LNCaP clone FGC (cell line): ENCODE results near the gene TDO2.
A peak's percentile ranks its signal among the peaks of the same experiment; 100 is the strongest.

Source experiments
- DNase-seq: peaks from one replicate; pipeline ENCODE4 v3.0.0-alpha.2; 2011; ENCODE audit warnings: low read depth
- H3K4me3 ChIP-seq: 2 replicates; pipeline ENCODE4 v1.5.1; 2011; ENCODE audit warnings: mild to moderate bottlenecking, low read depth, low read length, control low read depth
- TF ChIP-seq, protein P1 (sequence below): IDR thresholded peaks from 2 replicates; pipeline ENCODE4 v1.5.1; 2012; ENCODE audit warnings: mild to moderate bottlenecking; ENCODE audit not compliant: control insufficient read depth, insufficient read depth; ENCODE audit errors: extremely low read depth

TDO2 gene

DNA sequence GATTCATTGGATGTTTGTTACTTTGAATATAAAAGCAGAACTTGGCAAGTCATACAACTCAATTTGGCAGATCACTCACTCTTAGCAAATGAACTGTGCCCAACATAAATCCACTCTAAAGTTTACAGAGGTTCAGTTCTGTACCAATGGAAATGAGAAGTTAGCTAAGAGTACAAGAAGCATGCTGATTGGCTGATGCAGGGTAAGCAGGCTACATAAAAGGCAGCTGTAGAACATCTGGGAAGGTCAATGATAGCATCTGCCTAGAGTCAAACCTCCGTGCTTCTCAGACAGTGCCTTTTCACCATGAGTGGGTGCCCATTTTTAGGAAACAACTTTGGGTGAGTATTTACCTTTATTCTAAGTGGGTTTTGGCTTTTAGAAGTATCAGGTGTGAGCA lies at the start of gene TDO2:
TDO2 (plus strand) TSS at position 244 of the 400 bp plus-strand sequence; CDS start at position 307, 63 bp downstream.
- H3K4me3 ChIP-seq: no peak within 1 kb of the TSS
- no peak for DNase-seq
- TF ChIP-seq, protein P1, sequence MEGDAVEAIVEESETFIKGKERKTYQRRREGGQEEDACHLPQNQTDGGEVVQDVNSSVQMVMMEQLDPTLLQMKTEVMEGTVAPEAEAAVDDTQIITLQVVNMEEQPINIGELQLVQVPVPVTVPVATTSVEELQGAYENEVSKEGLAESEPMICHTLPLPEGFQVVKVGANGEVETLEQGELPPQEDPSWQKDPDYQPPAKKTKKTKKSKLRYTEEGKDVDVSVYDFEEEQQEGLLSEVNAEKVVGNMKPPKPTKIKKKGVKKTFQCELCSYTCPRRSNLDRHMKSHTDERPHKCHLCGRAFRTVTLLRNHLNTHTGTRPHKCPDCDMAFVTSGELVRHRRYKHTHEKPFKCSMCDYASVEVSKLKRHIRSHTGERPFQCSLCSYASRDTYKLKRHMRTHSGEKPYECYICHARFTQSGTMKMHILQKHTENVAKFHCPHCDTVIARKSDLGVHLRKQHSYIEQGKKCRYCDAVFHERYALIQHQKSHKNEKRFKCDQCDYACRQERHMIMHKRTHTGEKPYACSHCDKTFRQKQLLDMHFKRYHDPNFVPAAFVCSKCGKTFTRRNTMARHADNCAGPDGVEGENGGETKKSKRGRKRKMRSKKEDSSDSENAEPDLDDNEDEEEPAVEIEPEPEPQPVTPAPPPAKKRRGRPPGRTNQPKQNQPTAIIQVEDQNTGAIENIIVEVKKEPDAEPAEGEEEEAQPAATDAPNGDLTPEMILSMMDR: no peak

DNA sequence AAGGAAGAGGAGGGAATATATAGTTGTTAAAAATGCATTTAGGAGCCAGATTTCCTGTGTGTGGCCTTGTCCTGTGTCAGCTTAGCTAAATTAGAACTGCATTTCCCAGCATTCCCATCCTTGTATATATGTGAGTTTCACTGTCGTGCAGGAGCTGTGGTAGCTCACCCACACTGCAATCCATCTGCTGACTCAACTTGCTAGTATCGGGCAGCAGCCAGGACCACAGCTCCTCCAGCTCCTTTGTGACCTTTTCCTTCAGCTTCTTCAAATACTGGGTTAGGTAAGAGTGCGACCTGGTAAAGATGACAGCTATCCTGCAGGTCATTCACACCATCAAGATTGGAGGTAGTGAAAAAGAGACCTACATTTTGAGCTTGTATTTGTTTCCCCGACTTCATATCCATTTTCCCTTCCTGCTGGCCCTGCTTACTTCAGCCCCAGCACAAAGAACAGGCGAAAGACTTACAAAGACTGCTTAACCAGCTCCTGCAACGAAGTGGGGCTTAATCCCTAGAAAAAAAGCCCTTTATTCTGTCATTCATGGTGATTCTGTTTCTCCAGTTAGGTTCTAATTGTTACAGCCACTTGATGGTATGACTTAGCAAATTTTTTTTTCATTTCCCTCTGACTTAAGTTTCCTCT lies 48.8 kb upstream of the TDO2 start:
- no peak for DNase-seq
- no peak overlapping the region for H3K4me3 ChIP-seq
- TF ChIP-seq, protein P1: no peak

DNA sequence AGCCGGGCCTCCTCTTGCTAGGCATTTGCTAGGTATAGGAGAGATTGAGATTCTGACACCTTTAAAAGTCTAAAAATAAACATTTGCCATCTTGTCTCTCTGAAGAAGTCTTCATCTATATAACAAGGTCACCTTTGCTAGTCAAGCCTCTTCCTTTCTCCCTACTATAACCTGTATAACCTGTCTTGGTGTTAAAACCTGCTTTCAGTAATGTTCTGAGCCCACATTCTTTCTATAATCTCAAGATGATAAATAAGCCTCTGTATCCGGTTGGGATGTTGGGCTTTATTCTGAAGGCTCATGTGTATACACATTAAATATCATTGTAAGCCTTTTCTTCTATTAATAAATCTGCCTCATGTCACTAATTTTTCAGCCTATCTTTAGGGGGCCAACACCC lies 47.6 kb upstream of the TDO2 start:
- TF ChIP-seq, protein P1: no peak
- DNase-seq: peak; percentile 11

DNA sequence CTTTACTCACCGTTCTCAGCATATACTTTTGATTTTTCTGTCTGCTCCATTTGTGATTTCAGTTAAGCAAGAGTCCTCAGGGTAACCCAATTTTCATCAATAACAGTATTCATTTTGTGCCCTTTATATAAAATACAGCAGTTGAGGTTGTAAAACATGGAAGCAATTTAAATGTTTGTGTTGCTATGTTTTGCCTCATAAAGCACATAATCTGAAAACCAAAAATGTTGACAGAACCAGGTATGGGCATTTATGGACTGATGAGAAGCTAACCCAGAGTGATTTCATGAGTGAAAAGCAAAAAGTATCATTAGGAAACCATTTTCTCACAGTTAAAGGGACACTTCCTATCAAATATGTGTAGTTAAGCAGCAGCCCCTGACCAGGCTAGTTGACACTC lies 37.3 kb upstream of the TDO2 start, which contains the start of gene ASIC5:
ASIC5 (minus strand) TSS at position 101 of the 400 bp plus-strand sequence; CDS start at position 50, 51 bp downstream.
- H3K4me3 ChIP-seq: no peak within 1 kb of the TSS
- TF ChIP-seq, protein P1: no peak
- no peak for DNase-seq

More for the DNA sequence above, 47.6 kb upstream of the TDO2 start:
- no peak overlapping the region for H3K4me3 ChIP-seq

DNA sequence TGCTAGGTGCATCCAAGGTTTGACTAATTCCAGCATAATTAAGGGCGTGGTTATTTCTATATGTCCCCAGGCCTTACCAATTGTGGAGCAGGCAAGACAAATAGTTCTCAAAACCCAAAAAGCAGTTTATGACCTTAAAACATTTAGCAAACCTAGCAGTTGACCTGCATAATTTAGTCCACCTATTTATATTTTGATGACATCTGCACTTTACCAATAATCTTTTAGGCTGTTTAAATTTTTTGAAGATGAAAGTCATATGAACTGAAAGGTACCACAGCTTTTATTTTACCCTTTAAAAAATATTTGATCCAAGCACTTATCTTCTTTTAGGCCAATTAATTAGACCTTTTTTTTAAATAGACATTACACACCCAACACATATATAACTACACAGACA lies 27.6 kb upstream of the TDO2 start:
- no peak for DNase-seq
- TF ChIP-seq, protein P1: no peak
- no peak overlapping the region for H3K4me3 ChIP-seq

DNA sequence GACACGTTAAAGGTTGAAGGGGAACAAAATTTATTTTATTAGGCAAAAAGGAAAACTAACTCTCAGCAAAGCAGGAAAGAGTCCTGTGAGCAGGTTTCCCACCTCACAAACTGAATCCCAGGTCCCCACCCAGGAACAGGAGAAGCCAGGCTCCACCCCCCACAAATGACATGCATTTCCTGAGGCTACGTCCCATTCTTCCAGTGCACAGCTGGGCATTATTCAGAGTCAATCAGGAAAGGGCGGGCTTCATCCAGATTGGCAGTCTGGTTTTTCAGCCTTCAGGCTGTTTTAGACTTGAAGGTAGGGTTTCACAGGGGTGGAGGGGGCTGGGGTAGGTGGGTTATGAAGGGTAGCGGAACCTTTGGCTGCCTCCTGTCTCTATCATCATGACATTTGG lies 25.5 kb upstream of the TDO2 start:
- TF ChIP-seq, protein P1: no peak
- DNase-seq: no peak
- no peak overlapping the region for H3K4me3 ChIP-seq

DNA sequence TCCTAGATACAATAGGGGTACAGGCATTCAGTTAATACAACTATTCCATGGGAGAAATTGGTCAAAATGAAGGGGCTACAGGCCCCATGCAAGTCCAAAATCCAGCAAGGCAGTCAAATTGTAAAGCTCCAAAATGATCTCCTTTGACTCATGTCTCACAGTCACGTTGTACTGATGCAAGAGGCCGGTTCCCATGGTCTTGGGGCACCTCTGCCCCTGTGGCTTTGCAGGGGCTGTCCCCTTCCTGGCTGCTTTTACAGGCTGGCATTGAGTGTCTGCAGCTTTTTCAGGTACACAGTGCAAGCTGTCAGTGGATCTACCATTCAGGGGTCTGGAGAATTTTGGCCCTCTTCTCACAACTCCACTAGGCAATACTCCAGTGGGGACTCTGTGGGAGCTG lies 24.9 kb upstream of the TDO2 start:
- no peak for DNase-seq
- TF ChIP-seq, protein P1: no peak
- H3K4me3 ChIP-seq: no peak overlapping the region
